AG04450 (cell line): Measurements from ENCODE around the gene IL21R. TPM values are rescaled to one million over a fixed set of nuclear protein-coding genes. Genes with fewer than 3 reads are reported as not detected.

Source experiments
- CTCF ChIA-PET: fragments of 300-600, 350-600 bp; formaldehyde crosslinking; extraction: SDS; loops from one replicate; lab custom pipeline; 2022; ENCODE audit warnings: antibody characterized with exemption, inconsistent platforms; lab: Charles Lee
- POLR2A ChIA-PET: fragments of 350-600 bp; formaldehyde crosslinking; extraction: SDS; loops from one replicate; lab custom pipeline; 2021; ENCODE audit warnings: antibody characterized with exemption, inconsistent platforms; lab: Yijun Ruan, JAX
- DNase-seq: peaks from one replicate; pipeline ENCODE4 v3.0.0-alpha.2; 2011; ENCODE audit warnings: low read depth, low spot score
- H3K27ac ChIP-seq: one replicate; pipeline ENCODE4 v1.5.1; 2012; ENCODE audit warnings: low read depth, low read length, control low read depth
- H3K27me3 ChIP-seq: one replicate; pipeline ENCODE4 v1.6.0; 2012; ENCODE audit warnings: low read length; ENCODE audit not compliant: control insufficient read depth, insufficient read depth
- H3K4me3 ChIP-seq: 2 replicates; pipeline ENCODE4 v1.5.1; 2011; ENCODE audit warnings: mild to moderate bottlenecking, low read depth, low read length, control low read depth
- H3K9me3 ChIP-seq: 2 replicates; pipeline ENCODE4 v1.5.1; 2012; ENCODE audit warnings: low read length; ENCODE audit not compliant: control insufficient read depth, insufficient read depth
- polyA plus RNA-seq: library from polyadenylated mRNA; depleted of rRNA; stranded (reverse); fragments of >200 nt; gene quantifications from 2 replicates; pipeline ENCODE4 v1.2.3, GENCODE V29; 2011
- TF ChIP-seq, protein P1 (sequence below): IDR thresholded peaks from 2 replicates; pipeline ENCODE4 v1.5.1; 2011; ENCODE audit warnings: low read depth, low read length, control low read depth, inconsistent platforms

The IL21R gene
- polyA plus RNA-seq, 1 experiment = 0.57 TPM

DNA sequence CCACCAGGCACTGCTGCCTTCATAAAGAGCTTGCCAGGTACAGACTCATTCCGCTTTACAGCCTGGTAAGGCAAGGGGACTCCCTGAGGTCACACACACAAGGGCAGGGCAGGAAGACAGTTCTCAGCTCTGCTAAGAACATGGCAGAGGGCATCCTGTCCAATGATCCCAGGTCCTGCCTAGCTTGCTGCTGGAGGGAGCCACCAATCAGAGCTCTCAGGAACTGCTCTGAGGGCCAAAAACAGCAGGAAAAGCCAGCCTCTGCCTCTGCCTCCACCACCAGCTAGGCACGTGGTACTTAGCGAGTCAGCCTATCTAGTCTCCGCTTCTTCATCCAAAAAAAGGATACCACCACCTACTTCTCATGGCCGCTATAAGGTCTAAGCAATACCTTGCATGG is 81.7 kb downstream of the IL21R start:
- Histone ChIP-seq H3K9me3 (no peaks in the 10 kb centered on the region), H3K27ac (no peak overlapping the region), H3K4me3 (no peak overlapping the region), H3K27me3 (no peaks in the 10 kb centered on the region)
- ChIA-PET POLR2A (no interaction called here), CTCF (no interaction called here)
- TF ChIP-seq, protein P1, sequence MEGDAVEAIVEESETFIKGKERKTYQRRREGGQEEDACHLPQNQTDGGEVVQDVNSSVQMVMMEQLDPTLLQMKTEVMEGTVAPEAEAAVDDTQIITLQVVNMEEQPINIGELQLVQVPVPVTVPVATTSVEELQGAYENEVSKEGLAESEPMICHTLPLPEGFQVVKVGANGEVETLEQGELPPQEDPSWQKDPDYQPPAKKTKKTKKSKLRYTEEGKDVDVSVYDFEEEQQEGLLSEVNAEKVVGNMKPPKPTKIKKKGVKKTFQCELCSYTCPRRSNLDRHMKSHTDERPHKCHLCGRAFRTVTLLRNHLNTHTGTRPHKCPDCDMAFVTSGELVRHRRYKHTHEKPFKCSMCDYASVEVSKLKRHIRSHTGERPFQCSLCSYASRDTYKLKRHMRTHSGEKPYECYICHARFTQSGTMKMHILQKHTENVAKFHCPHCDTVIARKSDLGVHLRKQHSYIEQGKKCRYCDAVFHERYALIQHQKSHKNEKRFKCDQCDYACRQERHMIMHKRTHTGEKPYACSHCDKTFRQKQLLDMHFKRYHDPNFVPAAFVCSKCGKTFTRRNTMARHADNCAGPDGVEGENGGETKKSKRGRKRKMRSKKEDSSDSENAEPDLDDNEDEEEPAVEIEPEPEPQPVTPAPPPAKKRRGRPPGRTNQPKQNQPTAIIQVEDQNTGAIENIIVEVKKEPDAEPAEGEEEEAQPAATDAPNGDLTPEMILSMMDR = no peak
- no peak for DNase-seq

DNA sequence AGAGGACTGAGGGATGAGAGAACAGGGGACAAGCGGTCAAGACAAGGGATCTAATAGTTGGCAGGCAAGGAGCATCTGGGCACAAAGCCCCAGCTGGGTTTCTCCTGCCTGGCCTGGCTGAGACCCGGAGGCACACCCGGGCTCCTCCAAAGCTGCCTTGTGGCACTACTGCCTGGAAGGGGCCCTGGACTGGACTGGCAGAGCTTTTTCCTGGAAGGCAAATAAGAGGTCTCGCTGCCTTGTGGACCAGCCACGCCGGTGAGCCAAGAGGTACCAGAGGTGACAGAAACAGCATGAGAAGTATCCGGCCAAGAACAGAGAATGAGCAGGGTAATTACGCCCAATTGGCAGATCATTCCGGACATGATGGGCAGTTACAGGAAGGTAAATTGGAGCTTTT is 83.2 kb downstream of the IL21R start:
- Histone ChIP-seq H3K9me3 (no peaks in the 10 kb centered on the region), H3K4me3 (no peak overlapping the region), H3K27me3 (no peaks in the 10 kb centered on the region), H3K27ac (no peak overlapping the region)
- TF ChIP-seq, protein P1 = no peak
- ChIA-PET POLR2A (no interaction called here), CTCF (interaction anchor here (0.5 kb wide), 1 partner anchor 375 kb away, joined by 3 read pairs; no protein-coding TSS in a partner anchor)
- DNase-seq = no peak

DNA sequence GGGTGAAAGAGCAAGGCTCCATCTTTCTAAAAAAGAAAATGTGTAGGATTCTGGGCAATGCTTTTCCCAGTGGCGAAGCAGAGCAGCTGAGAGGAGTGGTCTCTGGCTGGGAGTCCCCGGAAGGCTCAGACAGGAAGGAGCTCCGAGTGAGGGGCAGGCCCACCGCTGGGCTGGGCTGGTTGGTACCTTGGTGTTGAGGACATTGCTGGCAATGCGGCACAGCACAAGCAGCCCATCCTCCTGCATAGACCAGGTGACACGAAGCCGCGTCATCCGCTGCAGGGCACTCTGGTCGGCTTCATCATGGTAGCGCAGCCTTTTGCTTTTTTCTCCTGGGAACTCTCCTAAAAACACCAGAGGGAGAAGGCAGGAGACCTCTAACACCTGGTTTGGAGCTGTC is 83.8 kb downstream of the IL21R start:
- DNase-seq = no peak
- ChIA-PET POLR2A (no interaction called here), CTCF (no interaction called here)
- TF ChIP-seq, protein P1 = no peak
- H3K4me3 ChIP-seq = no peak overlapping the region
- H3K9me3 ChIP-seq = no peaks in the 10 kb centered on the region
- H3K27me3 ChIP-seq = no peaks in the 10 kb centered on the region
- no peak overlapping the region for H3K27ac ChIP-seq

DNA sequence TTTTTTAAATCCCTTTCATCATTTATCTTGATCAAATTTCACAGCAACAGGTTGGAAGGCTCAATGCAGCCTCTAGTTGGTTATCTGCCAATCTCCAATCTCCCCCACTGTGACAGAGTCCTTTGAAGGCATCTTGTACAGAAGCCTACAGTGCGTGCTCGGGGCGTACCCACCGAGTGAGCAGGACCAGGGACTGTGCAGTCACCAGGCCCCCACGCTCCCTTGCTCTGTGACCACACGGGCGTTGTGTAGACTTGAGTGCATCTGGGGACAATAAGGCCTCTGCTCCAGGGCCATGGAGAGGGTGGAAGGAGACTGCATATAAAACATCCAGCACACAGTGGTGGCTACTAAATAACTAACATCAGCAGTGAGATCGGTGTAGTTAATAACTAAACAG is 84.4 kb downstream of the IL21R start:
- Histone ChIP-seq H3K27me3 (no peaks in the 10 kb centered on the region), H3K4me3 (no peak overlapping the region), H3K27ac (no peak overlapping the region), H3K9me3 (no peaks in the 10 kb centered on the region)
- CTCF ChIA-PET = no interaction called here
- no peak for DNase-seq
- POLR2A ChIA-PET = no interaction called here
- TF ChIP-seq, protein P1 = no peak

DNA sequence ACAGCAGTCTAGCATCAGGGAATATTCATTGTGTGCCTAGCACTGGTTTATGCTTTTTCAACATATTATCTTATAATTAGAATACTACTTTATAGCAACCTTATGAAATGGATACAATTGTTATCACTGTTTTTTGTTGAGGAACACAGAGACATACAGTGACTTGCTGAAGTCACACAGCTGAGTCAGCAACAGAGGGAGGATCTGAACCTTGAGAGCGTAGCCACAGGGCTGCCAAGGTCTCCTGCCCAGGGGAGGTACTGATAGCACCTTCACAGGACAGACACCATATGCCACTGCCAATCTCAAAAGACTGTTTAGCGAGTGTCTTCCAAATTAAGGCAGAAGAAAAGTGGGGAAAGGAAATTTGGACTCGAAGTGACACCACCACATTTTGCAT is 84.8 kb downstream of the IL21R start:
- no peak for DNase-seq
- Histone ChIP-seq H3K27me3 (no peaks in the 10 kb centered on the region), H3K9me3 (no peaks in the 10 kb centered on the region), H3K4me3 (no peak overlapping the region), H3K27ac (no peak overlapping the region)
- TF ChIP-seq, protein P1 = no peak
- ChIA-PET CTCF (no interaction called here), POLR2A (no interaction called here)
